Immature natural killer cell (primary cell): ENCODE results near the gene TMEM41A. TPM values are rescaled to one million over a fixed set of nuclear protein-coding genes. Genes with fewer than 3 reads are reported as not detected.
"Not testable (repeated sequence)": the region's sequence is repeated elsewhere in the genome, so short reads cannot be mapped to it uniquely, and the experiment has no call there.

Source experiments
- DNase-seq, 3 donors: peaks; one replicate each; pipeline ENCODE4 v3.0.0; 2022; ENCODE audit warnings: mixed read lengths in 1 of 3
- H3K27ac Mint-ChIP-seq, 6 donors: one replicate each; pipeline ENCODE4 v1.8.0; 2020; ENCODE audit warnings: mixed read lengths in 6 of 6, mild to moderate bottlenecking in 5 of 6, inconsistent platforms in 4 of 6, moderate library complexity in 3 of 6
- H3K27me3 Mint-ChIP-seq, 3 donors: one replicate each; pipeline ENCODE4 v1.8.0; 2020 to 2021; ENCODE audit warnings: low read depth in 3 of 3, mild to moderate bottlenecking in 3 of 3, mixed read lengths in 3 of 3, moderate library complexity in 3 of 3, inconsistent platforms in 1 of 3
- H3K36me3 Mint-ChIP-seq, 3 donors: one replicate each; pipeline ENCODE4 v1.8.0; 2020; ENCODE audit warnings: mixed read lengths in 3 of 3, inconsistent platforms in 2 of 3, mild to moderate bottlenecking in 2 of 3
- H3K4me1 Mint-ChIP-seq, 2 donors: one replicate each; pipeline ENCODE4 v1.8.0; 2020; ENCODE audit warnings: inconsistent platforms in 2 of 2, mild to moderate bottlenecking in 2 of 2, mixed read lengths in 2 of 2, moderate library complexity in 1 of 2
- H3K4me3 Mint-ChIP-seq, 5 donors: one replicate each; pipeline ENCODE4 v1.8.0; 2020; ENCODE audit warnings: mild to moderate bottlenecking in 5 of 5, mixed read lengths in 5 of 5, inconsistent platforms in 3 of 5, moderate library complexity in 3 of 5
- H3K9me3 Mint-ChIP-seq, 6 donors: one replicate each; pipeline ENCODE4 v1.8.0; 2020; ENCODE audit warnings: mild to moderate bottlenecking in 6 of 6, mixed read lengths in 6 of 6, inconsistent platforms in 4 of 6, moderate library complexity in 3 of 6
- polyA plus RNA-seq, 3 donors: library from polyadenylated mRNA; unstranded; fragments of 300-500 nt; fragmentation: Illumina TruSeq; gene quantifications; one replicate each; pipeline ENCODE4 v1.2.3, GENCODE V29; 2021

Gene TMEM41A
- polyA plus RNA-seq, 3 donors from 2014 or later = 17.3 to 26.2 (median 21.4) TPM

GRCh38 chr3:185511711-185512110, 12.9 kb upstream of the TMEM41A start:
- Mint-ChIP-seq H3K4me1 (no peaks in the 10 kb centered on the region), H3K27ac (no peak overlapping the region), H3K4me3 (no peak overlapping the region), H3K27me3 (peaks cover 4 to 8% (median 5%) of the 10 kb centered on the region in 3 donors), H3K9me3 (peaks cover 0 to 3% (median 0%) of the 10 kb centered on the region in 6 donors), H3K36me3 (no peaks in the 10 kb centered on the region)
- no peak for DNase-seq

- no peak overlapping the region for H3K4me3 Mint-ChIP-seq
- no peak overlapping the region for H3K27ac Mint-ChIP-seq
- H3K9me3 Mint-ChIP-seq = no peaks in the 10 kb centered on the region
- H3K4me1 Mint-ChIP-seq = no peaks in the 10 kb centered on the region
- no peaks in the 10 kb centered on the region for H3K36me3 Mint-ChIP-seq
- H3K27me3 Mint-ChIP-seq = peaks cover 0 to 2% (median 0%) of the 10 kb centered on the region in 3 donors
- no peak for DNase-seq
Observed at GRCh38 chr3:185508335-185508991, 9.6 kb upstream of the TMEM41A start.

GRCh38 chr3:185507883-185508282, 9.0 kb upstream of the TMEM41A start:
- H3K9me3 Mint-ChIP-seq = no peaks in the 10 kb centered on the region
- no peak overlapping the region for H3K4me3 Mint-ChIP-seq
- H3K36me3 Mint-ChIP-seq = no peaks in the 10 kb centered on the region
- no peak overlapping the region for H3K27ac Mint-ChIP-seq
- peaks cover 0 to 2% (median 0%) of the 10 kb centered on the region in 3 donors for H3K27me3 Mint-ChIP-seq
- DNase-seq = no peak
- no peaks in the 10 kb centered on the region for H3K4me1 Mint-ChIP-seq

- Mint-ChIP-seq H3K27me3 (peaks cover 0 to 4% (median 3%) of the 10 kb centered on the region in 3 donors), H3K9me3 (no peaks in the 10 kb centered on the region), H3K36me3 (no peaks in the 10 kb centered on the region), H3K27ac (no peak overlapping the region), H3K4me1 (no peaks in the 10 kb centered on the region), H3K4me3 (no peak overlapping the region)
- no peak for DNase-seq
Observed at GRCh38 chr3:185504636-185505035, 5.8 kb upstream of the TMEM41A start.

- Mint-ChIP-seq H3K4me1 (peaks cover 5 to 6% of the 10 kb centered on the region in 2 donors), H3K4me3 (no peak overlapping the region), H3K9me3 (no peaks in the 10 kb centered on the region), H3K36me3 (no peaks in the 10 kb centered on the region), H3K27ac (no peak overlapping the region), H3K27me3 (peaks cover 0 to 9% (median 3%) of the 10 kb centered on the region in 3 donors)
- no peak for DNase-seq
Observed at GRCh38 chr3:185503521-185503920, 4.7 kb upstream of the TMEM41A start.

GRCh38 chr3:185502987-185503386, 4.2 kb upstream of the TMEM41A start:
- H3K4me3 Mint-ChIP-seq = no peak overlapping the region

GRCh38 chr3:185490241-185490640, 8.6 kb downstream of the TMEM41A start:
- Mint-ChIP-seq H3K9me3 (no peaks in the 10 kb centered on the region), H3K4me3 (no peak overlapping the region), H3K27me3 (no peaks in the 10 kb centered on the region), H3K27ac (no peak overlapping the region), H3K36me3 (peaks cover 22 to 53% (median 27%) of the 10 kb centered on the region in 3 donors), H3K4me1 (peaks cover 7 to 14% of the 10 kb centered on the region in 2 donors)
- DNase-seq = no peak

More at GRCh38 chr3:185502987-185503386, 4.2 kb upstream of the TMEM41A start:
- Mint-ChIP-seq H3K36me3 (no peaks in the 10 kb centered on the region), H3K9me3 (no peaks in the 10 kb centered on the region), H3K27me3 (peaks cover 0 to 12% (median 3%) of the 10 kb centered on the region in 3 donors), H3K4me1 (peaks cover 9 to 10% of the 10 kb centered on the region in 2 donors), H3K27ac (no peak overlapping the region)
- no peak for DNase-seq

- Mint-ChIP-seq H3K27me3 (no peaks in the 10 kb centered on the region), H3K4me3 (no peak overlapping the region), H3K27ac (no peak overlapping the region), H3K4me1 (peaks cover 7 to 13% of the 10 kb centered on the region in 2 donors), H3K36me3 (peaks cover 19 to 49% (median 24%) of the 10 kb centered on the region in 3 donors), H3K9me3 (no peaks in the 10 kb centered on the region)
- no peak for DNase-seq
Observed at GRCh38 chr3:185489462-185489861, 9.4 kb downstream of the TMEM41A start.

- no peaks in the 10 kb centered on the region for H3K9me3 Mint-ChIP-seq
- peaks cover 7 to 9% of the 10 kb centered on the region in 2 donors for H3K4me1 Mint-ChIP-seq
- no peak overlapping the region for H3K27ac Mint-ChIP-seq
- H3K27me3 Mint-ChIP-seq = no peaks in the 10 kb centered on the region
- peaks cover 18 to 42% (median 19%) of the 10 kb centered on the region in 3 donors for H3K36me3 Mint-ChIP-seq
- no peak for DNase-seq
- H3K4me3 Mint-ChIP-seq = no peak overlapping the region
Observed at GRCh38 chr3:185488465-185488864, 10.4 kb downstream of the TMEM41A start.

GRCh38 chr3:185486394-185486793, 12.4 kb downstream of the TMEM41A start:
- peaks cover 17 to 20% of the 10 kb centered on the region in 2 donors for H3K4me1 Mint-ChIP-seq
- H3K36me3 Mint-ChIP-seq = peaks cover 18 to 46% (median 21%) of the 10 kb centered on the region in 3 donors
- peaks cover 0 to 2% (median 0%) of the 10 kb centered on the region in 3 donors for H3K27me3 Mint-ChIP-seq
- no peaks in the 10 kb centered on the region for H3K9me3 Mint-ChIP-seq
- no peak overlapping the region for H3K4me3 Mint-ChIP-seq
- no peak for DNase-seq
- H3K27ac Mint-ChIP-seq = no peak overlapping the region

- H3K36me3 Mint-ChIP-seq = peaks cover 13 to 44% (median 26%) of the 10 kb centered on the region in 3 donors
- peaks cover 0 to 2% (median 0%) of the 10 kb centered on the region in 3 donors for H3K27me3 Mint-ChIP-seq
- H3K4me3 Mint-ChIP-seq = no peak overlapping the region
Observed at GRCh38 chr3:185484296-185484695, 14.5 kb downstream of the TMEM41A start.

GRCh38 chr3:185479373-185479945, 19.4 kb downstream of the TMEM41A start:
- no peaks in the 10 kb centered on the region for H3K9me3 Mint-ChIP-seq
- peaks cover 15 to 17% of the 10 kb centered on the region in 2 donors for H3K4me1 Mint-ChIP-seq
- no peak overlapping the region for H3K27ac Mint-ChIP-seq
- no peak for DNase-seq
- H3K27me3 Mint-ChIP-seq = peaks cover 0 to 5% (median 0%) of the 10 kb centered on the region in 3 donors
- no peak overlapping the region for H3K4me3 Mint-ChIP-seq
- H3K36me3 Mint-ChIP-seq = peaks cover 16 to 40% (median 38%) of the 10 kb centered on the region in 3 donors

More at GRCh38 chr3:185484296-185484695, 14.5 kb downstream of the TMEM41A start:
- DNase-seq = no peak
- peaks cover 15 to 17% of the 10 kb centered on the region in 2 donors for H3K4me1 Mint-ChIP-seq
- no peaks in the 10 kb centered on the region for H3K9me3 Mint-ChIP-seq
- H3K27ac Mint-ChIP-seq = no peak overlapping the region

- Mint-ChIP-seq H3K27ac (no peak overlapping the region), H3K4me3 (no peak overlapping the region), H3K27me3 (peaks cover 0 to 3% (median 0%) of the 10 kb centered on the region in 3 donors), H3K9me3 (no peaks in the 10 kb centered on the region), H3K36me3 (peaks cover 19 to 46% (median 40%) of the 10 kb centered on the region in 3 donors), H3K4me1 (peaks cover 3 to 4% of the 10 kb centered on the region in 2 donors)
- no peak for DNase-seq
Observed at GRCh38 chr3:185477316-185477715, 21.5 kb downstream of the TMEM41A start.

- DNase-seq, H3K4me3 Mint-ChIP-seq, H3K9me3 Mint-ChIP-seq, H3K27me3 Mint-ChIP-seq, H3K4me1 Mint-ChIP-seq, H3K27ac Mint-ChIP-seq: not testable (repeated sequence)
- H3K36me3 Mint-ChIP-seq = peaks cover 18 to 36% (median 32%) of the 10 kb centered on the region in 3 donors
Observed at GRCh38 chr3:185474922-185475321, 23.9 kb downstream of the TMEM41A start.
